GM18519 (cell line): ENCODE data around the gene MEIKIN.
A peak's percentile ranks its signal among the peaks of the same experiment; 100 is the strongest.
"Not testable (repeated sequence)": the region's sequence is repeated elsewhere in the genome, so short reads cannot be mapped to it uniquely, and the experiment has no call there.

ENCODE experiments used
- ATAC-seq: cut with Tn5 transposase; IDR thresholded peaks from one replicate; pipeline ENCODE4 v1.9.1; 2021; ENCODE audit warnings: mild to moderate bottlenecking, moderate library complexity; ENCODE audit not compliant: unreplicated experiment, low FRiP score

The MEIKIN gene

DNA sequence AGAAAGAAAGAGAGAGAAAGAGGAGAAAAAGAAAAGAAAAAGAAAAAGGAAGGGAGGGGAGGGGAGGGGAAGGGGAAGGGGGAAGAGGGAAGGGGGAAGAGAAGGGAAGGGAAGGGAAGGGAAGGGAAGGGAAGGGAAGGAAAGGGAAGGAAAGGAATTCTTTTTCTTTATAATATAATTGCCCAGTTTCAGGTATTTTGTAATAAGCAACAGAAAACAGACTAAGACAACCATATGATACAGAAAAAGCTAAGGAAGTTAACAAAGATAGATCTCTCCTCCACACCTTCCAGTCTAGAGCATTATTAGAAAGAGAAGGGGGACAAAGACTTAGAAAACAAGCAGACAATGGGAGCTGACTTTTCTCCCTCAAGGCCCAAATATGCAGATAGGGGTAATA, 31.0 kb downstream of the MEIKIN start:
- ATAC-seq = no peak

DNA sequence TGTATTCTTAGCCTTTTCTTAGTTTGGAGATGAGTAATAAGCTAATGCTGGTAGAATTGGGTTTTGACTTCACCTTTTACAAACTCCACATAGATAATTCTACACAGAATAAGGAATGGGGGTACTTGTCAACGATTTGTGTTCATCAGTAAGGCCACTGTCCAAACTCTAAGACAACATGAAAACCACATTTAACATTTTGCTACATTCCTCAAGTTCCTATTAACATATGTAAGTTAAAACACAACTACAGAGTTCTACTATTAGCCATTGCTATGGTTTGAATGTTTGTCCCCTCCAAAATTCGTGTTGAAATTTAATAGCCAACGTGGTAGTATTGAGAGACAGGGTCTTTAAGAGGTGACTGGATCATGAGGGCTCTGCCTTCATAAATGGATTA, 31.9 kb downstream of the MEIKIN start:
- ATAC-seq = no peak

- ATAC-seq = no peak
Measured at GRCh38 chr5:131906668-131907067, 38.8 kb downstream of the MEIKIN start.

- not testable (repeated sequence) for ATAC-seq
Measured at GRCh38 chr5:131902266-131902665, 43.2 kb downstream of the MEIKIN start.

DNA sequence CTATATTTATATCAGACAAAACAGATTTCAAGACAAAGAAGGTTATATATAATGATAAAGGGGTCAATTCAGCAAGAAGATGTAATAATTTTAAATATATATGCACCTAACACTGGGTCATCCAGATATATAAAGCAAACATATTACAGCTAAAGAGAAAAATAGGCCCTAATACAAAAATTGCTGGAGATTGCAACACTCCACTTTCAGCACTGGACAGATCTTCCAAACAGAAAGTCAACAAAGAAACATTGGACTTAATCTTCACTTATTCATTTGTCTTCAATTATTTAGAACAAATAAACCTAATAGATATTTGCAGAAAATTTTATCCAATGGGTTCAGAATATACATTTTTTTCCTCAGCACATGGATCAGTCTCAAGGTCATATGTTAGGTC, 45.8 kb downstream of the MEIKIN start:
- ATAC-seq = no peak

DNA sequence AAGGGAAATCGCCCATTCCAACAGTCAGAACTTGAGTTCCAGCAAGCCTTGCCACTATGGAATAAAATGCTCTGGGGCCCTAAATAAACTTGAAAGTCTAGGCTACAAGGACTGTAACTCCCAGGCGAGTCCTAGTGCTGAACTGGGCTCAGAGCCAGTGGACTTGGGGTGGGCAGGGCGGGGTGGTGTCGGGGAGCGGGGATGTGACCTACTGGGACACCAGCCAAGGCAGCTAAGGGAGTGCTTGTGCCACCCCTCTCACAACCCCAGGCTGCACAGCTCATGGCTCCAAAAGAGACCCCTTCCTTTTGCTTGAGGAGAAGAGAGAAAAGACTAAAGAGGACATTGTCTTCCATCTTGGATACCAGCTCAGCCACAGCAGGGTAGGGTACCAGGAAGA, 61.5 kb downstream of the MEIKIN start:
- no peak for ATAC-seq

DNA sequence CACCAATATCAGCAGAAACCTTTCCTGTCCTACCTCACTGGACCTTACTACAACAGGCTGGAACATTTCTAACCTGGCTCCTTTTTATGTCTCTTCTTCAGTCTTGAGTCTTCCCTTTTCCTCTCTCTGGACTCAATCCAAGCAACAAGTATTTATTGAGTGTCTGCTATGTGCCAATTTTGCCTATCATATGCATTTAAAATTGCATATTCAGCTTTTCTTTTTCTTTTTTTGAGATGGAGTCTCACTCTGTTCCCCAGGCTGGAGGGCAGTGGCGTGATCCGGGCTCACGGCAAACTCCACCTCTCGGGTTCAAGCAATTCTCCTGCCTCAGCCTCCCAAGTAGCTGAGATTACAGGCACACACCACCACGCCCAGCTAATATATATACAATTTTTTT, 65.8 kb downstream of the MEIKIN start:
- ATAC-seq = no peak

DNA sequence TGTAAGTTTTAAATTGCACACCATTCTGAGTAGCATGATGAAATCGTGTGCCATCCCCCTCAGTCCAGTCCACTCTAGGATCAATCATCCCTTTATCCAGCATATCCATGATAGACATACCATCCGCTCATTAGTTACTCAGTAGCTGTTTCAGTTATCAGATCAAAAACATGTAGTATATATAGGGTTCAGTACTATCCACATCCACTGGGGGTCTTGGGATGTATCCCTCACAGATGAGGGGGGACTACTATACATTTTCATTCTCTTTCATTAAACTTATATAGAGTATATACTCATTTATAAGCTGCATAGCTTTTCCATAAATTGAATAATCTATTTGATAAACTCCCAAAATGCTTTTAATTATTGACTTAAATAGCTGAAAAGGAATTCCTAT, 67.6 kb downstream of the MEIKIN start:
- ATAC-seq = no peak

- ATAC-seq = not testable (repeated sequence)
Measured at GRCh38 chr5:131871251-131871650, 74.2 kb downstream of the MEIKIN start.

DNA sequence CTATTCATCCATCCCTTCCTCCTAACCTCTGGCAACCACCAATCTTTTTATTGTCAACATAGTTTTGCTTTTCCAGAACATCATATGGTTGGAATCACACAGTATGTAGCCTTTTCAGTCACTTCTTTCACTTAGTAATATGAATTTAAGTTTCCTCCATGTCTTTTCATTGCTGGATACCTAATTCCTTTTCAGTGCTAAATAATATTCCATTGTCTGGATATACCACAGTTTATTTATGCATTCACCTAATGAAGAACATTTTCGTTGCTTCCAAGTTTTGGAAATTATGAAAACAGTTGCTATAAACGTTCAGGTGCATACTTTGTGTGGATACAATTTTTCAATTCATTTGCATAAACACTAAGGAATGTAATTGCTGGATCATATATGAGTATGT, 77.9 kb downstream of the MEIKIN start:
- ATAC-seq = no peak

GRCh38 chr5:131863700-131864099, 81.8 kb downstream of the MEIKIN start:
- ATAC-seq = no peak

DNA sequence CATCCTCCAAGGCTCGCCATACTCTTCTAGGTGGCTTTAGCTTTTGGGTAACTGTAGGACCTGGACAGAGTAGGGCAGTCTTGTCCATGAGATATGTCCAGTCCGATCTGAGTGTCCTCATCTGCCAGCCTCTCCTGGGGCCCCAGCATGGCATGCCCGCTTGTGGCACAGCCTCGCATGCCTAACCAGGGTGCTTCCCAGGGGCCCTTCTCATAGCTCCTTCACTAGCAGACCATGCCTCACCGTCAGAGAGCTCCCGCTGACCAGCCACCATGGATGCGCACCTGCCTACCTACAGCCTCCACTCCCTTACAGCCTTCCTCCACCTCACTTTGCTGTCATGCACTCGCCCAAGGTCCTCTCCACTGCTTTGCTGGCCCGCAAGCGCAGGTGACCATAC, 88.1 kb downstream of the MEIKIN start:
- ATAC-seq = no peak

DNA sequence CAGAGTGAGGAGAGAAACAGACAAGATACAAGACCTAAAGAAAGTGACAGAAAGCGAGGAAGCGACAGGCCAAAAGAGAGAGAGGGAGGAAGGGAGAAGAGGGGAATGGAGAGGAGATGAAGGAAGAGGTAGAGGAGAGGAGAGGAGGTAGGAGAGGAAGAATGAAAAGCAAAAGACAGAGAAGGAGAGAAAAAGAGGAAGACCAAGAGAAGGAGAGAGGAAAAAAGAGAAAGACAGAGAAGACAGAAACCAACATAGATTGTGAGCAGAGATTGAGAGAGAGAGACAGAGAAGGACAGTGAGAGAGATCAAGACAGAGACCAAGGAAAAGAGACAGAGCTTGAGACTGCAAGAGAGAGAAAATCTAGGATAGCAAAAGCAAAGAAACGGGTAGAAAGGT, 90.0 kb downstream of the MEIKIN start:
- ATAC-seq = no peak

- ATAC-seq = peak; percentile 41
Measured at GRCh38 chr5:131854134-131854533, 91.3 kb downstream of the MEIKIN start.

DNA sequence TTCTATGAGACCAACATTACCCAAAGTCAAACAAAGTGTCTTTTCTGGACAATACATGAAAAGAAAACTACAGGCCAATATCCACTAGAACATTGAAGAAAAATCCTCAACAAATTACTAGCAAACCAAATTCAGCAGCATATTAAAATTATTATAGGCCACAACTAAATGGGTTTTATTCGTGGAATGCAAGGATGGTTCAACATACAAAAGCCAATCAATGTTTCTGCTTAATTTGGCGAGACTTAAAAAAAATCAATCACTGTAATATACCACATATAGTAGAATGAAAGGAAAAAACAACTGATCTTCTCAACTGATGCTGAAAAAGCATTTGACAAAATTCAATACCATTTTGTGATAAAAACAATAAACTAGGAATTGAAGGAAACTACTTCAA, 96.8 kb downstream of the MEIKIN start:
- ATAC-seq = no peak

GRCh38 chr5:131846536-131846935, 98.9 kb downstream of the MEIKIN start:
- no peak for ATAC-seq

DNA sequence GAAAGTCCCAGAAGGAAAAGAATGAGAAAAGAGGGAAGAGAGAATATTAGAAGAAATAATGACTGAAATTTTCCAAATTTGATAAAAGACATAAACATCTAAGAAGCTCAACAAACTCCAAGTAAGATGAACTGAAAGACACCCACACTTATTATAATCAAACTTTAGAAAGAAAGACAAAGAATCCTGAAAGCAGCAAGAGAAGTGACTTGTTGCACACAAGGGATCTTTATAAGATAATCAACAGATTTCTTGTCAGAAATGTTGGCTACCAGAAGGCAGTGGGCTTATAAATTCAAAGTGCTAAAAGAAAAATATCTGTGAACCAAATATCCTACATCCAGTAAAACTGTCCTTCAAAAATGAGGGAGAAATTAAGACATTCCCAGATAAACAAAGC, 99.6 kb downstream of the MEIKIN start:
- ATAC-seq = no peak

- ATAC-seq = not testable (repeated sequence)
Measured at GRCh38 chr5:131842971-131843370, 102.5 kb downstream of the MEIKIN start.

DNA sequence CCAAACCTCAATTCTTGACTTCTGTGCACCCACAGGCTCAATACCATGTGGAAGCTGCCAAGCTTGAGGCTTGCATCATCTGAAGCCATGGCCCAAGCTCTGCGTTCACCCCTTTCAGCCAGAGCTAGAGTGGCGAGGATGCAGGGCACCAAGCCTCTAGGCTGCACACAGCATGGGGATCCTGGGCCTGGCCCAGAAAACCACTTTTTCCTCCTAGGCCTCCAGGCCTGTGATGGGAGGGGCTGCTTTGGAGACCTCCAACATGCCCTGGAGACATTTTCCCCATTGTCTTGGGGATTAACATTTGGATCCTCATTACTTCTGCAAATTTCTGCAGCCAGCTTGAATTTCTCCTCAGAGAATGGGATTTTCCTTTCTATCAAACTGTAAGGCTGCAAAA, 112.8 kb downstream of the MEIKIN start:
- not testable (repeated sequence) for ATAC-seq

DNA sequence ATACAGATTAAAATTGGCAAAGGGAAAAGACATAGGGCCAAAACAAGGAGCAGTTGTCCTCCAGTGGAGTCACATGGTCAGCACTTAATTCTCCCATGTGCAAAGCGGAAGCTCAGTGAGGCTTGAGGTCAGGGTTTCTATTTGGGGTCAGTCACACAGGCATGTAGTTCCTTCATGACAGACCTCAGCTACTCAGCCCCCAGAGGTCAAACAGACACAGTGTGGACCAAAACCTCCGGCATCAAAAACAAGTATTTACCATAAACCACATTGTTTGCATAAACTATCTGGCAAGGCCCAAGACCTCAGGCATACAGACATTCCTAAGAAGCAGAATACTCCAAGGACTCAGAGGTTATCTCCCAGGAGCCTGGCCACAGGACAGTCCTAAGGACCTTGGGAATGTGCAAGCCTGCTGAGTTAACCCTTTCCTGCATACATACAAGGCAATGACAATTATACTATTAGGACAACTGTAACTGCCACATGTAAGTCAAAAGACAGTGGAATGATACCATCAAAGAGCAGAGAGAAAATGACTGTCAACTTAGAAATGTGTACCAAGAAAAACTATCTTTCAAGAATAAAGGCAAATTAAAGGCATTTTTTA, 120.0 kb downstream of the MEIKIN start:
- ATAC-seq = no peak

GRCh38 chr5:131824631-131825030, 120.8 kb downstream of the MEIKIN start:
- ATAC-seq = no peak

DNA sequence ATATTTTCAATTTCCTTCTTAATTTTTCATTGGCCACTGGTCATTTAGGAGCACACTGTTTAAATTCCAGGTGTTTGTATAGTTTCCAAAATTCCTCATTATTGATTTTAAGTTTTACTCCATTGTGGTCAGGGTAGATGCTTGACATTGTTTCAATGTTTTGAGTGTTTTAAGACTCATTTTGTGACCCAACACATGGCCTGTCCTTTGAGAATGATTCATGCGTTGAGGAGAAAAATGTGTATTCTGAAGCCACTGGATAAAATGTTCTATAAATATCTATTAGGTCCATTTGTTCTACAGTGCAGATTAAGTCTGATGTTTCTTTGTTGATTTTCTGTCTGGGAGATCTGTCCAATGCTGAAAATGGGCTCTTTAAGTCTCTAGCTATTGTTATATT, 124.2 kb downstream of the MEIKIN start:
- ATAC-seq = no peak
